HG03521 (cell line): ENCODE data around the gene MFF.
A peak's percentile ranks its signal among the peaks of the same experiment; 100 is the strongest.
"Not testable (repeated sequence)": the region's sequence is repeated elsewhere in the genome, so short reads cannot be mapped to it uniquely, and the experiment has no call there.

Experiments
- ATAC-seq: cut with Tn5 transposase; IDR thresholded peaks from one replicate; pipeline ENCODE4 v1.9.1; 2021; ENCODE audit warnings: mild to moderate bottlenecking, moderate library complexity; ENCODE audit not compliant: unreplicated experiment

Gene MFF

GRCh38 chr2:227326783-227327182 is 1.7 kb downstream of the MFF start:
- ATAC-seq = no peak

GRCh38 chr2:227335713-227336112 is 10.7 kb downstream of the MFF start:
- ATAC-seq = no peak

DNA sequence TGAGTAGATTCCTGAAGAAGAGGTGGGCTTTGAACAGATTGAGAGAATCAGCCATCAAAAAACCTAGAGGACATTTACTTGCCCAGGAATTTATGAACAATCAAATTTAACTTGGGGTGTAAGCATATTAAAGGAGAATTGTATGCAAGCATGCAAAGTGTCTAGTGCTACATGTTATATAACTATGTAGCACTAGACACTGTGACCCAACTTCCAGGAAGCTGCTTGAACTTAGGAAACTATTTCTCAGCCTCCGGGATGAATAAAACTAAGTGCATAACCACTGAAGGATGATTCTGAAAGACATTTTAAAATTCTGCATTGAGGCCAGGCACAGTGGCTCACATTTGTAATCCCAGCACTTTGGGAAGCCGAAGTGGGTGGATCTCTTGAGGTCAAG is 12.4 kb downstream of the MFF start:
- ATAC-seq = no peak

- ATAC-seq = no peak
Measured at GRCh38 chr2:227339098-227339599, 14.1 kb downstream of the MFF start.

DNA sequence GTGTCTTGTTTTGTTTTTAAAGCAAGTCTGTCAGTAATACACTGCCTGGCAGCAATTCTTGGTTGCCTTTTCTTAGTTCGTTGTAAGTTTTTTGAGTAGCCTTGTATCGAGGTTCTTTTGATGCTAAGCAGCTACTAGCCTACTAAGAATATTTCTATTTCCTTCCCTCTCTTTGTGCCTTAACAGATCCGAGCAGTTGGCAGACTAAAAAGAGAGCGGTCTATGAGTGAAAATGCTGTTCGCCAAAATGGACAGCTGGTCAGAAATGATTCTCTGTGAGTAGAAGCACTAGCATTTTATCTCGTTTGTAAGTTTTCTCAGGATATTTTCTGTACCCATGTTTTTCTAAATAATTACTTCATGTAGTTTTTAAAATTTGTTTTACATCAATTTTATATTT is 15.1 kb downstream of the MFF start:
- no peak for ATAC-seq

- ATAC-seq = no peak
Measured at GRCh38 chr2:227341553-227341952, 16.5 kb downstream of the MFF start.

- ATAC-seq = no peak
Measured at GRCh38 chr2:227344231-227344630, 19.2 kb downstream of the MFF start.

DNA sequence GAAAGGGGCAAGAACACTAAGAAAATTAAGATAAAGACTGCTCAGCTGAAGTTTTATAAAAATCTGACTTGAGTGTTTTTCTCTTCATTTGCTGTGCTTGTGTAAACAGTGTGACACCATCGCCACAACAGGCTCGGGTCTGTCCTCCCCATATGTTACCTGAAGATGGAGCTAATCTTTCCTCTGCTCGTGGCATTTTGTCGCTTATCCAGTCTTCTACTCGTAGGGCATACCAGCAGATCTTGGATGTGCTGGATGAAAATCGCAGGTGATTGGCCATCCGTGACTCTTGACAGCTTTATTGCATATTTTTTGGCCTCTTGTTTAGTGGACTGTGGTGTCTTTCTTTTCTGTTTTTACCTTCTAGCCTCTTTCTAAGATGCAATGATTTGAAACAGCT is 22.1 kb downstream of the MFF start:
- no peak for ATAC-seq

GRCh38 chr2:227348324-227348723 is 23.3 kb downstream of the MFF start:
- ATAC-seq = no peak

GRCh38 chr2:227349989-227350612 is 25.1 kb downstream of the MFF start:
- no peak for ATAC-seq

GRCh38 chr2:227351639-227352038 is 26.6 kb downstream of the MFF start:
- ATAC-seq = peak; percentile 58

- no peak for ATAC-seq
Measured at GRCh38 chr2:227360351-227360750, 35.3 kb downstream of the MFF start.

DNA sequence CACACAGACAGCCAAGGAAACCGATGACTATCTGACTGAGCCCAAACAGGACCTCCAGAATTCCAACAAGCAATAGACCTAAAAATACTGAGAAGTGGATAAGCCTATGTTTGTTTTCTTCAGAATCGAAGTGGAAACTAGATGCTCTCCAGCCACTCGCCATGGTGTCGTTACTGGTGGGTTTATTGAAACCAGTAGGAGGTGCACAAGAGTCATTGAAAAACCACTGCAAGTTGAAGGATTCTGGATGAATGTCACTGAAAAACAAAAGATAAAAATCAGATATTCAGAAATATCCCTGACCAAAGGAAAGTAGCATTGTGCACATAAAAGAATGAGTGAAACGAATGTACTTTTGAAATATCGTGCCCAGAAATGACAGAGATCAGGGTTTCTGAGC is 38.7 kb downstream of the MFF start:
- no peak for ATAC-seq

- not testable (repeated sequence) for ATAC-seq
Measured at GRCh38 chr2:227364585-227365263, 39.7 kb downstream of the MFF start.

DNA sequence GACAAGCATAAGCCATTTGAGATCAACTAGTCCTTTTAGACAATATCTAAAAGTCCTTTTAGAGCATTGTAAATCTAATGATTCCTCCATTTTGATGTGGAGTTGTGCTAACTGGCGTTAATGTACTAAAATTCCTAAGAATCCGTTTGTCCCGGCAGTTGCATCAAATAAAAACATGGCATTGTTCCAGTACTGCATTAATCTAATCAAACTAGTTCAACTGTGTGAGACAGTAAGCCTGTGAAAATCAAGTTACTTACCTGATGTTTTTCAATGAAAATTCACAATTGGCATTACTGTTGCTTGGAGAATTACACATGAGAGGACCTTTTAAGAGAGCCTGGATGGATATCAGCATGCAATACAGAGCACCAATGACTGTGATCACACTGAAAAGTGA is 40.8 kb downstream of the MFF start:
- no peak for ATAC-seq

DNA sequence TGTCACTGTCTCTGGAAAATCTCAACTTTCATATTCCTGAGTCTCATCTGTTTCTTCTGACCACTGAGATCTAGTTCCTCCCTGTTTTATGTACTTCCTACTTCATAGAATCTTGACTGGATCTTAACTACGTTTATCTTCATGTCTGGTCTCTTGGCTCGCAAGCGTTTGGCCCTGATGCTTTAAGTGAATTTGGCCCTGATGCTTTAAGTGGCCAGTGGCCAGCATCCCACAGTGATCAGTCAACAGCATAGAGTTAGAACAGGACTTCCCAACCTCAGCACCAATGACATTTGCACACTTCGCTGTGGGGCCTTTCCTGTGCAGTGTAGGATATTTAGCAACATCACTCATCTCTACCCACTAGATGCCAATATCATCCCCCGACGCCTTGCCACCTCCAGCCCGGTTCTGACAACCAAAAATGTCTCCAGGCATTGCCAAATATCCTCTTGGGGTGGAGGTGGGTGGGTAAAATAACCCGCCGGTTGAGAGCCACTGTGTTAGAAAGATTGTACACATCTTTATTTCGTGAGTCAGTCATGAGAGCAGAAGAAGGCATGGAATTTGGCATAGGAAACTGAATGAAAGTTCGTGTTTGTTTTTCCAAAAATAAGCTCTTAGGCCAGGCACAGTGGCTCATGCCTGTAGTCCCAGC is 41.8 kb downstream of the MFF start:
- no peak for ATAC-seq

GRCh38 chr2:227367427-227367795 is 42.4 kb downstream of the MFF start:
- ATAC-seq = no peak

DNA sequence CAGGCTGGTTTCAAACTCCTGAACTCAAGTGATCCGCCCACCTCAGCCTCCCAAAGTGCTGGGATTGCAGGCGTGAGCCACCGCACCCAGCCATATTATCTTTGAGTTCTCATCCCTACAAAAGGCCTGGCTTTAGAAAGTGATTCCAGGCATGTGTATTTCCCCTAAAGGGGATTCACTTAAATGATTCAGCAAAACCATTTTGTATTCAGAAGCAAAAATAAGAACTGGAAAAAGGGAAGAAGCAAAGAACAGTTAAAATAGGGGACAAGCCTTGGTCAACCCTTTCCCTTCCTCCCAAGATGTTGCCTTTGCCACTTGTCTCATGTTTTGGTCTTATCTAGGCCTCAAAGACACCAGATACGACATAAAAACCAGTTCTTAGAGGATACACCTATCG is 43.5 kb downstream of the MFF start:
- ATAC-seq = no peak

- ATAC-seq = no peak
Measured at GRCh38 chr2:227370092-227370491, 45.0 kb downstream of the MFF start.

- no peak for ATAC-seq
Measured at GRCh38 chr2:227370791-227371312, 45.8 kb downstream of the MFF start.

DNA sequence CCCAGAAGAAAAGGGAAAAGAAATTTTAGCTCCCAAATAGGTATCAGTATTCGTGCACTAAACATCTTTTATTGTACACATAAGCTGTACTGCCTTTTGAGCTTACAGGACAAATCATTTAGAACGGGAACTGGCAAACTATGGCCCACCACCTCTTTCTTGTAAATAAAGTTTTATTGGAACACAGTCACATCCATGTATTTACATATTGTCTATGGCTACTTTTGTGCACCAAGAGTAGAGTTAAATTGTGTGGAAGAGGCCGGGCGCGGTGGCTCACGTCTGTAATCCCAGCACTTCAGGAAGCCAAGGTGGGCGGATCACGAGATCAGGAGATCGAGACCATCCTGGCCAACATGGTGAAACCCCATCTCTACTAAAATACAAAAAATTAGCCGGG is 48.3 kb downstream of the MFF start:
- no peak for ATAC-seq

- no peak for ATAC-seq
Measured at GRCh38 chr2:227374158-227374557, 49.1 kb downstream of the MFF start.
